Left cardiac atrium (tissue), 4 donors: Measurements from ENCODE around the gene CITED2. TPM values are rescaled to one million over a fixed set of nuclear protein-coding genes. Genes with fewer than 3 reads are reported as not detected.

Source experiments
- ATAC-seq, 2 donors: fragments of 200-7000 bp; cut with Tn5 transposase; one replicate each; pipeline ENCODE4 v1.9.1; 2020; ENCODE audit warnings: mild to moderate bottlenecking in 2 of 2, moderate library complexity in 2 of 2
- DNase-seq: peaks from one replicate; pipeline ENCODE4 v3.0.0-alpha.2; 2020
- intact Hi-C, 2 donors: fragments of 100-400 bp; cut with DNase I; formaldehyde crosslinking; loops; one replicate each; pipeline versions ENCODE4 v1.14.1 to v1.15.1; 2022 to 2023
- total RNA-seq, 2 donors: library from RNA; stranded (reverse); fragmentation: NEBNext Ultra II Directional; extraction: Animal tissue kit (Norgen Biotek cat#: 25700); gene quantifications; one replicate each; pipeline ENCODE4 v1.2.1, GENCODE V29; 2021
- donor health status: DM: no; HTN: yes; CAD: no.
- donor health status: DM: no; HTN: yes; CAD: no; lungs with severe emphysema.
- donor health status: DM: yes; HTN: yes; CAD: no.
- donor health status: Dilated cardiomyopathy.

Gene CITED2
- total RNA-seq, 2 donors from 2014 or later, result 51.3 to 121 TPM

DNA sequence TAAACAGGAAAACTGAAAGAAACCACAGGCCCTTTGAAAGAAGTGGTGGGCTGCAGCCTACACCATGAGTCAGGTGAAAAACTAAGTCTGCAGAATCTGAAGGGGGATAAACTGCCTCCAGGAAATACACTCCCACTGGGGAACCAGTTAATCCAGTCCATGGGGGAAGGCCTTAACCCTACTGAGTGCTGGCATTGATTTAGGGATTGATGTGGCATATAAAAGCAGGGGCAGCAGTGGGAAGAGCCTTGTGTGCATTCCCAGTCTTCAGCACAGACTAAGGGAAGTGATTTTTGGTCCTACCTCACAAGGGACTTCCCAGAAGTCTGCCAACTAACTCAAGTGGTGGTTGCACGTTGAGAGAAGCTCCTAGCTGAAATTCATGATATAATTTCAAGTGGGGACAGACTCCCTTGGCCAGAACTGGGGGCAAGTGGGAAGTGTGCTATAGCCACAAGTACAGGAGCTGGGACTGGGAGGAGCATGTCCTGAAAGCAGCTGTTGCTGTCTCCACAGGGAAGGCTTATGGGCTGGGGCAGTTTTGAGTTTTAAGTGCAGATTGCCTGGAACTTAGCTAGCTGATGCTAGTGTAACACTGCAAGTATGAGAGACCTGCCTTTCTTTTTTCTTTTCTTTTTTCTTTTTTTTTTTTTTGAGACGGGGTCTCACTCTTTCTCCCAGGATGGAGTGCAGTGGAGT, 31.2 kb downstream of the CITED2 start:
- intact Hi-C loops, result no loop called here
- ATAC-seq, result peak in 1 of 2 donors; percentile 17
- DNase-seq, result no peak

GRCh38 chr6:139341060-139341459, 33.4 kb downstream of the CITED2 start:
- DNase-seq, result no peak
- no peak for ATAC-seq
- intact Hi-C loops, result no loop called here

- intact Hi-C loops, result no loop called here
- ATAC-seq, result peak; percentile 62 to 84
Measured at GRCh38 chr6:139338795-139339194, 35.7 kb downstream of the CITED2 start.

GRCh38 chr6:139337830-139338229, 36.6 kb downstream of the CITED2 start:
- intact Hi-C loops, result no loop called here
- DNase-seq (peak; percentile 38), ATAC-seq (peak in 1 of 2 donors; percentile 31)

More at GRCh38 chr6:139338795-139339194, 35.7 kb downstream of the CITED2 start:
- DNase-seq, result no peak

GRCh38 chr6:139337001-139337400, 37.4 kb downstream of the CITED2 start:
- ATAC-seq (no peak), DNase-seq (no peak)
- intact Hi-C loops, result no loop called here

GRCh38 chr6:139336488-139336887, 38.0 kb downstream of the CITED2 start:
- DNase-seq, result peak; percentile 40
- intact Hi-C loops, result no loop called here
- ATAC-seq, result no peak

DNA sequence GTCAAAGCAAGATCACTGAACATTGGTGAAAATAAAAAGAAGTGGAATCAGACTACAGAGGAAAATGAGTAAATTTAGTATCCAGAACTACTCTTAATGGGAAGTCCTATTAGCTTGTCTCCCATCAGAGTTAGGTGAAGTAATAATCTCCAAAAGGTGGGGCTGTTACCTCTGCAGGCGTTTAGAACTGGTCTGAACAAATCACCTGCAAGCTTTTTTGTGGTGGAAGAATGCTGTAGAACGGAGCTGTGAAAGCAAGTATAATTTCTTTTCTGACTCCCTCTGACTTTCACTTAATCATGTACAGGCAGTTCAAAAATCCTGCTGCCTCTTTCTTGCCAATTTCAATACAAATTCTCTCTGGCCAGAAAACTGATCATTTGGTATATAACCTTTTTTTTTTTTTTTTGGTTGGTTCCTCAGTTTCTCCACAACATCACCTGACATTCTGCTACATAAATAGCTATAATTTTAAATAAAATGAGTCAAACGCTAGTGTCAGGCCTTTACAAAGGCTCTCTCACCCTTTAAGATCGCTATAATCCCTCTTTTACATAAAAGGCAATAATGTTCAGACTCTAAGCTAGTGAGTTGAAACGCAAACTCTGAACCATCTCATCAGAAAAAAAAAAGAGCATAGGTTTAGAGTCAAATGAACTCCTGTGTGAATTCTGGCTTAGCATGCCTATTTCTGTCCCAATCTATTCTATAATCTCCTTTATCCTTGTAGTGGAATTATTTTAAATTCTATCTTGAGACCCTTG, 38.8 kb downstream of the CITED2 start:
- ATAC-seq (no peak), DNase-seq (no peak)
- intact Hi-C loops, result no loop called here

DNA sequence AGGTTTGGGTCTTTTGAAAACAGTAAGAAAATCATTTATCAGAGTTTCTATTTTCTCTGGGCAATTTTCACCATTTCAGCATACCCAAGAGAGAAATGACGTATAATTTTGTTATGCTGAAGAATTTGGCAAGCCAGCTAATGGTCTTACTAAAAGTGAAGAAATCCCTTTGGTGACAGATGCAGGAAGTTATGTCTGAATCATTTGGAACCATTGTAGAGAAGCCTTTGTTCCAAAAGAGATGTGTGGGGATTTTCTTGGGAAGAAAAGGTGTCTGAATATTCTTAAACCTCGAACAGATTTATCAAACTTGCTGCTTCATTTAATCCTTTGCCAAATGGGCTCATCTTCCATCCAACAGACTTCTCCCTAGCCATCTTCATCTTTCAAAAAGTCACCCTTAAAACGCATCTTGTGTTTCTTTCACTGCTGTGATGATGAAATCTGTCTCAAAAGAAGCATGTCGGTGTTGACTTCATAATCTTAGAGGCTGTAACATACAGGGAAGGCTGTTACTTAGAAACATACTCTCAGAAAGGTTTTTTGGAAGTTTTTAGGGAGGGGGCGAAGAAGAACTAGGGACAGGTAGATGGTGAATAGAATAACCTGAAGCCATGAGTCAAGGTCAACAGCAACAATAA, 39.5 kb downstream of the CITED2 start:
- no peak for DNase-seq
- ATAC-seq, result peak; percentile 77 to 86
- intact Hi-C loops, result no loop called here

DNA sequence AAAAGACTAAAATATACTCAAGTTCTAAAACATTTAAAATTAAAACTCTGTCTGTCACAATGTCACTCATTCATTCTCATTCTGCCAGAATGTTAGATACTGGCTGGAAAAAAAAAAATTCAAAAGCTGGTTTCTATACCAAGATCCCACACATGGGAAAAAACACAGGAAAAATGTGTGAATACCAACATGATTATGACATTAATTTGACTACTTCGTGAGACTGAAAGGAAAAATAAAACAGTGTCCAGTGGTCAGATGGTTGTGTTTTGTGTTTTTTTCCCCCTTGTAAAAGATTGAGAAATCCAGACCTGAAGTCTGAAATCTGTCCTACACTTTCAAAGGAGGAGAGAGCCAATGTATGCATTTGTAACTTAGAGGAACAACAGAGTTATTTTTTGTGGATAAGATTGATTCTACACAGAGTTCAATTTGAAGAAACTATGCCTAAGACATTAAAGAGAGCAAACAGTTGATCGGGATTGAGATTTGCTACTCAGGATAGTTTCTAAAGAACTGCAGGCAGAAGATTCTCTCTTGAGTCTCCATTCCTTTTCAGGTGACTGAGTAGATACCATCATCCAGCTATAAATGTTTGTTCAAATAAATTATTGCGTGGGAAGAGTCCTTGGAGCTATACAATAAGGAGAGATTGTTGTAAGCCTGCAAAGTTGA, 43.5 kb downstream of the CITED2 start:
- ATAC-seq (no peak), DNase-seq (no peak)
- intact Hi-C loops, result no loop called here

- no peak for DNase-seq
- no peak for ATAC-seq
- intact Hi-C loops, result no loop called here
Measured at GRCh38 chr6:139330306-139330705, 44.1 kb downstream of the CITED2 start.

DNA sequence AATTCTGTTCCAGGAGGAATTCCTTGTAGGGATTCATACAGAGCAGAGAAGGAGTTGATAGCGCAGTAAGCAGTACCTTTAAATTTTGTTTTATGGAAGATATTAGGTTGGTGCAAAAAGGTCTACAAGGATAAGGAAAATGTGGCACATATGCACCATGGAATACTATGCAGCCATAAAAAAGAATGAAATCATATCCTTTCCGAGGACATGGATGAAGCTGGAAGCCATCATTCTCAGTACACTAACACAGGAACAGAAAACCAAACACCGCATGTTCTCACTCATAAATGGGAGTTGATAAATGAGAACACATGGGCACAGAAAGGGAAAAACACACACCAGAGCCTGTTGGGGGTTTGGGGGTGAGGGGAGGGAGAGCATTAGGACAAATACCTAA, 45.2 kb downstream of the CITED2 start:
- intact Hi-C loops, result no loop called here
- no peak for ATAC-seq
- no peak for DNase-seq

- intact Hi-C loops, result no loop called here
- ATAC-seq, result no peak
- DNase-seq, result no peak
Measured at GRCh38 chr6:139327038-139327437, 47.4 kb downstream of the CITED2 start.

DNA sequence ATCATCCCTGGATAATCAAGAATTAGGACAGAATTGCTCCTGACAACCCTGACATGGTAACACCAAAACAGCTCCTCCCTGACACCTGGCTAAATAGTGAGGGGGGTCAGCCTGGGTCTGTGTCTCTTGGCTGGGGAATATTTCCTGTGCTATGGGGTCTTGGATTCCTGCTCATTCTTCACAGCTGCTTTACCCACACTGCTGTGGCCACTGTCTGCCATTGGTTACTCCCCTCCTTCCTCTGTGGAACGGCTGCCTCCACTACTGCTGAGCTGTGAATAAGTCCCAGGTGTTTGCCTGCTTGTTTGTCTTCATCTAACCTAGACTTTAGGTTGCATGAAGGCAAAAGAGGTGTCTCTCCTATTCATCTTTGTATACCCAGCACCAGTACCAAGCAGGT, 48.8 kb downstream of the CITED2 start:
- ATAC-seq (no peak), DNase-seq (no peak)
- intact Hi-C loops, result no loop called here

DNA sequence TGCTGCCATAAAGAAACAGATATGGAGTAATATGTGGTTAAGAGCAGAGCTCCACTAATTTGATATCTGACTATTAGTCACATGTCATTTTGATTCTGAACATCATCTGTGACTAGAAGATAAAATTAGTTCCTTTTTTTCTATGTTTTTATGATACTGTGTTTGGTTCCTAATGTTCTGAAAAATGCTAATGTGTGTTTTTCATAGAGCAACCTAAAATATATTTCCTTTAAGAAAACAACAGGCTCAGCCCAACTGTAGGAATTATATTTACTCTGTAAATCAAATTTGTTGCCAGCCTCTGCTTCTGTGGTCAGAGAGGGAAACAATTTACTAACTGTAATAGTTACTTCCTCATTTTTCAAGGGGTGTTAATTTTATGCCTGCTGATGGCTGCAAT, 49.3 kb downstream of the CITED2 start:
- ATAC-seq (no peak), DNase-seq (no peak)
- intact Hi-C loops, result no loop called here

DNA sequence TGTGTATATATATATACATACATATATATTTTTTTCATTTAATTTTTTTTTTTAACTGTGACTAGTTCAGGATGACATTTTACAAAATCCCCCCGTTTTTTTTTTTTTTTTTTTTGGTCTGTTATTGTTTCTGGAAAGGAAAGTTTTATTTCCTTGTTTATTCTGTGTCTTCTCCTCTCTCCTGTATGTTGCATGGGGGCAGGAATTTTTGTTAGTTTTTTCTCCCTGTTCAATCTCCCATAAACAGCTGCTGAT, 50.2 kb downstream of the CITED2 start:
- ATAC-seq (no peak), DNase-seq (no peak)
- intact Hi-C loops, result no loop called here

DNA sequence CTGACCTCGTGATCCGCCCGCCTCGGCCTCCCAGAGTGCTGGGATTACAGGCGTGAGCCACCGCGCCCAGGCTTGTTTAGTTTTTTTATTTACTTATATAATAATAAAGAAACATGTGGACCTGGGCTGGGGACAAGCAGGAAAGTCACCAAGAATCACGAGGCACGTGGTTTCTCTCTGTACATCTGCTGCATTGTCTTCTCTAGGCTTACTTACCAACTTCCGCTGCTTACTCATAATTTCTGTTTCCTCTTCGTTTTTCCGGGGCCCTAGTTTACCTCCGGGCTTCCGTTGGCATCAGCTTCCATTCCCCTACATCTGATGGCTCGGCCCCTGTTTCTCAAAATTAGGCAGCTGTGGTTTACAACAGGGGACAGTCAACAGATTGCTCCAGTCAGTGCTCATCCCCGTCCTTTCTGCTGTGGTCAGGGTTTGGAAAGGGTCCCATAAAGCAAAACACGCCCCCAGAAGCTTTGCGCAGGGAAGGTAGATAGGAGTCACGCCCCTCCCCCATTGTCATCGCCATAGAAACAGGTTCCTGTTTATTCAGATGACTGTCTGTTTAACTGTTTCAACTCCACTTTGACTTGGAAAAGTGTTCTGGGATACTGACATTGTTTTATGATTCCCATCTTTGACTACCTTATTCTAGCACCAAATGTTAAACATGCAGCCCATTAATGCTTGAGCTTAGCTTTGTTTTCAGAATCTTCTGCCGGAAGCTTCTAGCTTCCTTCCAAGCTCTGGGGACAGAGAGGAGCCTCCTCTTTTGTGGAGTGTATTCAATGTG, 50.7 kb downstream of the CITED2 start:
- peak; percentile 77 for DNase-seq
- intact Hi-C loops, result no loop called here
- peak; percentile 54 to 90 for ATAC-seq
